PC-3 (cell line): ENCODE measurements around the gene DNAL1. TPM values are rescaled to one million over a fixed set of nuclear protein-coding genes. Genes with fewer than 3 reads are reported as not detected.

Experiments used
- ATAC-seq: fragments of 200-7000 bp; cut with Tn5 transposase; 2 replicates; pipeline ENCODE4 v1.9.1; 2020; ENCODE audit warnings: mild to moderate bottlenecking, moderate library complexity
- BruUV-seq: library from RNA; stranded (reverse); fragments of 400-500 nt; replicated peaks from 2 replicates; lab custom pipeline; 2021; lab: Mats Ljungman, UMichigan
- CTCF ChIA-PET: fragments of 300-600 bp; sonication (Branson Sonifier 250); formaldehyde crosslinking; loops from one replicate; lab custom pipeline; 2022; ENCODE audit warnings: antibody characterized with exemption; lab: Charles Lee
- POLR2A ChIA-PET: fragments of 300-600 bp; sonication (Branson Sonifier 250); formaldehyde crosslinking; loops from one replicate; lab custom pipeline; 2022; ENCODE audit warnings: antibody characterized with exemption; ENCODE audit not compliant: unreplicated experiment; lab: Charles Lee
- DNase-seq: peaks from one replicate; pipeline ENCODE4 v3.0.0-alpha.2; 2015
- H2AFZ ChIP-seq: fragments of 300-600 bp; sonication (generic); 2 replicates; pipeline ENCODE4 v1.6.0; 2016; ENCODE audit warnings: antibody characterized with exemption, low read length
- H3F3A ChIP-seq: fragments of 300-600 bp; sonication (generic); one replicate; pipeline ENCODE4 v1.6.0; 2017; ENCODE audit warnings: antibody characterized with exemption, low read length, control low read depth, mild to moderate bottlenecking; ENCODE audit not compliant: unreplicated experiment
- H3K27ac ChIP-seq: fragments of 300-600 bp; sonication (generic); 2 replicates; pipeline ENCODE4 v1.5.1; 2016; ENCODE audit warnings: mild to moderate bottlenecking, low read length
- H3K27me3 ChIP-seq: fragments of 300-600 bp; sonication (generic); 2 replicates; pipeline ENCODE4 v1.6.1; 2016; ENCODE audit warnings: low read length, mixed read lengths
- H3K36me3 ChIP-seq: fragments of 300-600 bp; sonication (generic); 2 replicates; pipeline ENCODE4 v1.6.1; 2016; ENCODE audit warnings: low read depth, mixed run types, low read length, mixed read lengths
- H3K4me1 ChIP-seq: fragments of 300-600 bp; sonication (generic); 2 replicates; pipeline ENCODE4 v1.5.1; 2016; ENCODE audit warnings: low read length; ENCODE audit not compliant: insufficient read depth
- H3K4me2 ChIP-seq: fragments of 300-600 bp; sonication (generic); 2 replicates; pipeline ENCODE4 v1.6.0; 2016; ENCODE audit warnings: low read length
- H3K4me3 ChIP-seq: fragments of 300-600 bp; sonication (generic); 2 replicates; pipeline ENCODE4 v1.5.1; 2016; ENCODE audit warnings: mild to moderate bottlenecking, low read length, mixed read lengths
- H3K79me2 ChIP-seq: fragments of 300-600 bp; sonication (generic); 2 replicates; pipeline ENCODE4 v1.6.1; 2017; ENCODE audit warnings: low read length, mixed read lengths
- H3K9ac ChIP-seq: fragments of 300-600 bp; sonication (generic); 2 replicates; pipeline ENCODE4 v1.6.0; 2016; ENCODE audit warnings: mild to moderate bottlenecking, low read length
- H3K9me2 ChIP-seq: fragments of 300-600 bp; sonication (generic); replicated peaks from 2 replicates; pipeline ENCODE4 v1.6.1; 2016; ENCODE audit warnings: mixed run types, low read length, mixed read lengths
- H3K9me3 ChIP-seq: fragments of 300-600 bp; sonication (generic); 2 replicates; pipeline ENCODE4 v1.6.1; 2016; ENCODE audit warnings: low read length, mixed read lengths
- H4K20me1 ChIP-seq: fragments of 300-600 bp; sonication (generic); 2 replicates; pipeline ENCODE4 v1.6.1; 2016; ENCODE audit warnings: low read length, mixed read lengths
- EZH2 ChIP-seq: fragments of 300-600 bp; sonication (generic); IDR thresholded peaks from one replicate; pipeline ENCODE4 v1.6.1; 2017; ENCODE audit warnings: antibody characterized with exemption, mild to moderate bottlenecking, low read length; ENCODE audit not compliant: unreplicated experiment
- EZH2phosphoT487 ChIP-seq: fragments of 300-600 bp; sonication (generic); IDR thresholded peaks from 2 replicates; pipeline ENCODE4 v1.6.1; 2018; ENCODE audit warnings: mild to moderate bottlenecking, antibody characterized with exemption, low read length, borderline replicate concordance
- intact Hi-C: fragments of 100-400 bp; cut with micrococcal nuclease; formaldehyde crosslinking; loops from 2 replicates; pipeline ENCODE4 v1.9.0; 2023
- total RNA-seq: library from RNA; depleted of rRNA; stranded (reverse); fragments of >200 nt; gene quantifications from 2 replicates; pipeline ENCODE4 v1.2.3, GENCODE V29; 2014
- TF ChIP-seq, protein P1 (sequence below): fragments of 300-600 bp; sonication (generic); conservative IDR thresholded peaks from 2 replicates; pipeline ENCODE4 v1.5.1; 2017; ENCODE audit warnings: antibody characterized with exemption, low read depth, mild to moderate bottlenecking, low read length

The DNAL1 gene
- total RNA-seq, 1 experiment from 2014 or later = 2.6 TPM

DNA sequence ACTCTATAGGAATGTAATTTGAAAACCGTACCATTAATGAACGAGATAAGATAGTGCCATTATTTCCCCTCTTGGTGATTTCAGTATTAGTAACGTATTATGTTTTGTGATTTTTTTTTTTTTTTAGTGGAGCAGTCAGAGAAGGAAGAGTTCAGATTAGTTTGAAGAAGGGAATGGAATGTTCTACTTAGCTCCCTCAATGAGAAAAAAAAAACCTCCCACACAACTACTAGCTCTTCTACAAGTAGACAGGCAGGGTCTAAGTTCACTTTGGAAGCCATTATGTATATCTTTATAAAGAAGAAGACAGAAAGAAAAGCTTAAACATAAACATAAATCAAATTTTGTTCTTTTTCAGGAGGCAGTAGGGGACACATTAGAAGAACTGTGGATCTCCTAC lies 42.1 kb downstream of the DNAL1 start:
- intact Hi-C loops = no loop called here
- H3F3A ChIP-seq = no peaks in the 10 kb centered on the region
- TF ChIP-seq, protein P1, sequence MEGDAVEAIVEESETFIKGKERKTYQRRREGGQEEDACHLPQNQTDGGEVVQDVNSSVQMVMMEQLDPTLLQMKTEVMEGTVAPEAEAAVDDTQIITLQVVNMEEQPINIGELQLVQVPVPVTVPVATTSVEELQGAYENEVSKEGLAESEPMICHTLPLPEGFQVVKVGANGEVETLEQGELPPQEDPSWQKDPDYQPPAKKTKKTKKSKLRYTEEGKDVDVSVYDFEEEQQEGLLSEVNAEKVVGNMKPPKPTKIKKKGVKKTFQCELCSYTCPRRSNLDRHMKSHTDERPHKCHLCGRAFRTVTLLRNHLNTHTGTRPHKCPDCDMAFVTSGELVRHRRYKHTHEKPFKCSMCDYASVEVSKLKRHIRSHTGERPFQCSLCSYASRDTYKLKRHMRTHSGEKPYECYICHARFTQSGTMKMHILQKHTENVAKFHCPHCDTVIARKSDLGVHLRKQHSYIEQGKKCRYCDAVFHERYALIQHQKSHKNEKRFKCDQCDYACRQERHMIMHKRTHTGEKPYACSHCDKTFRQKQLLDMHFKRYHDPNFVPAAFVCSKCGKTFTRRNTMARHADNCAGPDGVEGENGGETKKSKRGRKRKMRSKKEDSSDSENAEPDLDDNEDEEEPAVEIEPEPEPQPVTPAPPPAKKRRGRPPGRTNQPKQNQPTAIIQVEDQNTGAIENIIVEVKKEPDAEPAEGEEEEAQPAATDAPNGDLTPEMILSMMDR = no peak
- TF ChIP-seq EZH2phosphoT487 (no peak), EZH2 (no peak)
- H3K27me3 ChIP-seq = no peaks in the 10 kb centered on the region
- ATAC-seq = no peak
- ChIA-PET CTCF (no interaction called here), POLR2A (no interaction called here)
- H3K36me3 ChIP-seq = no peaks in the 10 kb centered on the region
- H3K9me3 ChIP-seq = no peaks in the 10 kb centered on the region
- no TSS peak for BruUV-seq
- H3K4me3 ChIP-seq = no peak overlapping the region
- H3K9me2 ChIP-seq = no peaks in the 10 kb centered on the region
- no peaks in the 10 kb centered on the region for H3K79me2 ChIP-seq
- DNase-seq = no peak
- H4K20me1 ChIP-seq = no peaks in the 10 kb centered on the region
- H2AFZ ChIP-seq = no peak overlapping the region
- no peak overlapping the region for H3K4me2 ChIP-seq
- no peak overlapping the region for H3K27ac ChIP-seq
- no peaks in the 10 kb centered on the region for H3K4me1 ChIP-seq
- no peak overlapping the region for H3K9ac ChIP-seq

DNA sequence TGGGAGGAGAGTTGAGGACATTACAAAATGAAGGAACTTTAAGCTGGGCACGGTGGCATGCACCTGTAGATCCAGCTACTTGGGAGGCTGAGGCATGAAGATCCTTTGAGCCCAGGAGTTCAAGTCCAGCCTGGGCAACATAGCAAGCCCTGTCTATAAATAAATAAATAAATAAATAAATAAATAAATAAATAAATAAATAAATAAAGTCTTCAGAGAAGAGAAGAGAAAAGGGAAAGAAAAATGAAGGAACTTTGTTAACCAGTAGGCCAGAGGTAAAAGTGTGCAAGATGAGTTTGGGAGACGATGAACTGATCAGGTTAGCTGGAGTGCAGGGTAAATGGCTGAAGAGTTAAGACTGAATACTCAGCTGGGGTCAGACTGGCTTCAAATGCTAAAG lies 49.3 kb downstream of the DNAL1 start:
- Histone ChIP-seq H2AFZ (no peak overlapping the region), H3K4me3 (no peak overlapping the region), H3F3A (peaks cover 14% of the 10 kb centered on the region), H3K27me3 (no peaks in the 10 kb centered on the region), H4K20me1 (no peaks in the 10 kb centered on the region), H3K4me1 (peaks cover 27% of the 10 kb centered on the region), H3K27ac (no peak overlapping the region), H3K36me3 (no peaks in the 10 kb centered on the region), H3K9ac (no peak overlapping the region), H3K9me2 (no peaks in the 10 kb centered on the region), H3K9me3 (no peaks in the 10 kb centered on the region), H3K4me2 (no peak overlapping the region), H3K79me2 (no peaks in the 10 kb centered on the region)
- intact Hi-C loops = no loop called here
- DNase-seq (no peak), ATAC-seq (no peak)
- ChIA-PET CTCF (no interaction called here), POLR2A (no interaction called here)
- TF ChIP-seq, protein P1 = no peak
- TF ChIP-seq EZH2 (no peak), EZH2phosphoT487 (no peak)
- no TSS peak for BruUV-seq

DNA sequence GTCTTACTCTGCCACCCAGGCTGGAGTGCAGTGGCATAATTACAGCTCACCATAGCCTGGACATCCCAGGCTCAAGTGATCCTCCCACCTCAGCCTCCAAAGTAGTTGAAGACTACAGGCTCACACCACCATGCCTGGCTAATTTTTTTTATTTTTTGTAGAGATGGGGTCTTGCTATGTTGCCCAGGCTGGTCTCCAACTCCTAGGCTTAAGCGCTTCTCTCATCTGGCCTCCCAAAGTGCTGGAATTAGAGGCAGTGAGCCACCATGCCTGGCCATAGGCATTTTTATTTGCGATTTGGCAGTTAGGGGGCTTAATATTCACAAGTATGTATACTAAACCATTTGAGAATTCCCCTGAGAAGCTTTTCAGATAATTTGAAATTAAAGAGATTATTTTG lies 50.3 kb downstream of the DNAL1 start:
- no peaks in the 10 kb centered on the region for H3K27me3 ChIP-seq
- H2AFZ ChIP-seq = no peak overlapping the region
- 0 out of 2 replicates have a peak overlapping the region, but pooled peaks have one; percentile 98 for H3K27ac ChIP-seq
- CTCF ChIA-PET = no interaction called here
- H3K9me3 ChIP-seq = no peaks in the 10 kb centered on the region
- peaks cover 27% of the 10 kb centered on the region for H3K4me1 ChIP-seq
- H3K4me3 ChIP-seq = no peak overlapping the region
- POLR2A ChIA-PET = no interaction called here
- no peaks in the 10 kb centered on the region for H4K20me1 ChIP-seq
- DNase-seq (no peak), ATAC-seq (no peak)
- BruUV-seq = no TSS peak
- H3K4me2 ChIP-seq = no peak overlapping the region
- H3K9me2 ChIP-seq = no peaks in the 10 kb centered on the region
- H3F3A ChIP-seq = peaks cover 14% of the 10 kb centered on the region
- H3K79me2 ChIP-seq = no peaks in the 10 kb centered on the region
- intact Hi-C loops = no loop called here
- H3K36me3 ChIP-seq = no peaks in the 10 kb centered on the region
- no peak overlapping the region for H3K9ac ChIP-seq
- TF ChIP-seq, protein P1 = no peak
- TF ChIP-seq EZH2 (no peak), EZH2phosphoT487 (no peak)
